ENCODE results near the gene AUTS2. TPM values are rescaled to one million over a fixed set of nuclear protein-coding genes. Genes with fewer than 3 reads are reported as not detected.

The AUTS2 gene
- total RNA-seq, 5 donors from 2014 or later (not counting 1 experiment from before 2014, with no cell fraction given): 10.6 to 66.2 (median 37.6) TPM

- ATAC-seq (replicated peaks in 1 of 4): no peak
- Mint-ChIP-seq H3K27me3 (peaks cover 0 to 3% of the 10 kb centered on the region in 2 donors), H3K36me3 (no peaks in the 10 kb centered on the region), H3K4me3 (peak overlapping the region; percentile 66 to 80 (median 76)), H3K27ac (peak overlapping the region in 1 of 2 donors; percentile 2), H3K9me3 (no peaks in the 10 kb centered on the region), H3K4me1 (peaks cover 12 to 29% (median 23%) of the 10 kb centered on the region in 3 donors)
- ChIA-PET CTCF (no interaction called here), POLR2A (no interaction called here)
- H3K36me3 ChIP-seq (ENCODE audit: control insufficient read depth in 2 of 2, extremely low read depth in 1 of 2, insufficient read depth in 1 of 2, low read length in 1 of 2): no peaks in the 10 kb centered on the region
- no peak for DNase-seq
- H3K4me1 ChIP-seq (ENCODE audit: control insufficient read depth in 1 of 2, extremely low read depth in 1 of 2, insufficient read depth in 2 of 2, low read length in 2 of 2): peaks cover 0 to 2% of the 10 kb centered on the region in 2 experiments
- no peak overlapping the region for H3K4me3 ChIP-seq (ENCODE audit: control insufficient read depth in 1 of 2, extremely low read depth in 1 of 2, low read length in 1 of 2)
- no peaks in the 10 kb centered on the region for H3K9me3 ChIP-seq
- no peak overlapping the region for H3K27ac ChIP-seq (ENCODE audit: low read length)
- H3K27me3 ChIP-seq (replicated peaks in 1 of 2; ENCODE audit: control insufficient read depth in 2 of 2, extremely low read depth in 1 of 2, insufficient read depth in 2 of 2, low read length in 1 of 2): no peaks in the 10 kb centered on the region
- WGBS (ENCODE audit: insufficient coverage): no CpG with 5 or more reads among the region's 6 CpGs
These were observed 225.0 kb downstream of the AUTS2 start for GRCh38 chr7:69823151-69823744.

GRCh38 chr7:69825113-69825972 is 227.1 kb downstream of the AUTS2 start:
- ATAC-seq (replicated peaks in 1 of 4) (no peak), DNase-seq (no peak)
- Histone ChIP-seq H3K9me3 (no peaks in the 10 kb centered on the region), H3K27ac (ENCODE audit: low read length) (no peak overlapping the region), H3K4me1 (ENCODE audit: control insufficient read depth in 1 of 2, extremely low read depth in 1 of 2, insufficient read depth in 2 of 2, low read length in 2 of 2) (peaks cover 0 to 2% of the 10 kb centered on the region in 2 experiments), H3K27me3 (replicated peaks in 1 of 2; ENCODE audit: control insufficient read depth in 2 of 2, extremely low read depth in 1 of 2, insufficient read depth in 2 of 2, low read length in 1 of 2) (no peaks in the 10 kb centered on the region), H3K36me3 (ENCODE audit: control insufficient read depth in 2 of 2, extremely low read depth in 1 of 2, insufficient read depth in 1 of 2, low read length in 1 of 2) (no peaks in the 10 kb centered on the region), H3K4me3 (ENCODE audit: control insufficient read depth in 1 of 2, extremely low read depth in 1 of 2, low read length in 1 of 2) (peak overlapping the region in 1 of 2 donors; percentile 26)
- Mint-ChIP-seq H3K9me3 (peaks cover 0 to 3% (median 0%) of the 10 kb centered on the region in 3 donors), H3K27me3 (no peaks in the 10 kb centered on the region), H3K4me3 (peak overlapping the region in 2 of 3 donors; percentile 66 to 76), H3K27ac (no peak overlapping the region), H3K4me1 (peaks cover 12 to 29% (median 23%) of the 10 kb centered on the region in 3 donors), H3K36me3 (no peaks in the 10 kb centered on the region)
- 92% methylated on average over 5 of the region's 7 CpGs for WGBS (ENCODE audit: insufficient coverage)
- POLR2A ChIA-PET: interaction anchor here in 1 of 2 donors (0.7 kb wide), 1 partner anchor 91 kb away, joined by 6 read pairs; no protein-coding TSS in a partner anchor
- CTCF ChIA-PET: interaction anchor here in 1 of 2 donors (0.5 to 0.6 kb wide), 2 partner anchors 337 to 891 kb away, joined by 3 to 6 read pairs; no protein-coding TSS in a partner anchor

GRCh38 chr7:69826283-69826682 is 228.0 kb downstream of the AUTS2 start:
- no peaks in the 10 kb centered on the region for H3K9me3 ChIP-seq
- Mint-ChIP-seq H3K9me3 (peaks cover 0 to 3% (median 0%) of the 10 kb centered on the region in 3 donors), H3K27ac (no peak overlapping the region), H3K27me3 (no peaks in the 10 kb centered on the region), H3K4me3 (no peak overlapping the region), H3K4me1 (peaks cover 12 to 29% (median 23%) of the 10 kb centered on the region in 3 donors), H3K36me3 (no peaks in the 10 kb centered on the region)
- ATAC-seq (replicated peaks in 1 of 4) (no peak), DNase-seq (no peak)
- no peak overlapping the region for H3K4me3 ChIP-seq (ENCODE audit: control insufficient read depth in 1 of 2, extremely low read depth in 1 of 2, low read length in 1 of 2)
- peaks cover 0 to 2% of the 10 kb centered on the region in 2 experiments for H3K4me1 ChIP-seq (ENCODE audit: control insufficient read depth in 1 of 2, extremely low read depth in 1 of 2, insufficient read depth in 2 of 2, low read length in 2 of 2)
- no peak overlapping the region for H3K27ac ChIP-seq (ENCODE audit: low read length)
- CTCF ChIA-PET: no interaction called here
- no CpG with 5 or more reads among the region's 3 CpGs for WGBS (ENCODE audit: insufficient coverage)
- no peaks in the 10 kb centered on the region for H3K27me3 ChIP-seq (replicated peaks in 1 of 2; ENCODE audit: control insufficient read depth in 2 of 2, extremely low read depth in 1 of 2, insufficient read depth in 2 of 2, low read length in 1 of 2)
- H3K36me3 ChIP-seq (ENCODE audit: control insufficient read depth in 2 of 2, extremely low read depth in 1 of 2, insufficient read depth in 1 of 2, low read length in 1 of 2): no peaks in the 10 kb centered on the region
- POLR2A ChIA-PET: no interaction called here

- ChIA-PET POLR2A (interaction anchor here in 1 of 2 donors (0.6 kb wide), 1 partner anchor 1394 kb away, joined by 3 read pairs; no protein-coding TSS in a partner anchor), CTCF (no interaction called here)
- H3K27ac ChIP-seq (ENCODE audit: low read length): no peak overlapping the region
- Mint-ChIP-seq H3K36me3 (no peaks in the 10 kb centered on the region), H3K27ac (no peak overlapping the region), H3K4me1 (peaks cover 12 to 29% (median 23%) of the 10 kb centered on the region in 3 donors), H3K27me3 (no peaks in the 10 kb centered on the region), H3K4me3 (no peak overlapping the region), H3K9me3 (peaks cover 0 to 3% (median 0%) of the 10 kb centered on the region in 3 donors)
- H3K4me3 ChIP-seq (ENCODE audit: control insufficient read depth in 1 of 2, extremely low read depth in 1 of 2, low read length in 1 of 2): no peak overlapping the region
- no peak for DNase-seq
- H3K9me3 ChIP-seq: no peaks in the 10 kb centered on the region
- WGBS (ENCODE audit: insufficient coverage): no CpG with 5 or more reads among the region's 4 CpGs
- ATAC-seq (replicated peaks in 1 of 4): no peak
- no peaks in the 10 kb centered on the region for H3K36me3 ChIP-seq (ENCODE audit: control insufficient read depth in 2 of 2, extremely low read depth in 1 of 2, insufficient read depth in 1 of 2, low read length in 1 of 2)
- H3K27me3 ChIP-seq (replicated peaks in 1 of 2; ENCODE audit: control insufficient read depth in 2 of 2, extremely low read depth in 1 of 2, insufficient read depth in 2 of 2, low read length in 1 of 2): no peaks in the 10 kb centered on the region
- H3K4me1 ChIP-seq (ENCODE audit: control insufficient read depth in 1 of 2, extremely low read depth in 1 of 2, insufficient read depth in 2 of 2, low read length in 2 of 2): peaks cover 0 to 2% of the 10 kb centered on the region in 2 experiments
These were observed 228.9 kb downstream of the AUTS2 start for GRCh38 chr7:69827140-69827539.

- Mint-ChIP-seq H3K36me3 (no peaks in the 10 kb centered on the region), H3K9me3 (peaks cover 0 to 3% (median 0%) of the 10 kb centered on the region in 3 donors), H3K4me1 (peaks cover 12 to 29% (median 23%) of the 10 kb centered on the region in 3 donors), H3K4me3 (no peak overlapping the region), H3K27me3 (no peaks in the 10 kb centered on the region), H3K27ac (no peak overlapping the region)
- Histone ChIP-seq H3K9me3 (no peaks in the 10 kb centered on the region), H3K4me1 (ENCODE audit: control insufficient read depth in 1 of 2, extremely low read depth in 1 of 2, insufficient read depth in 2 of 2, low read length in 2 of 2) (peaks cover 0 to 2% of the 10 kb centered on the region in 2 experiments), H3K27me3 (replicated peaks in 1 of 2; ENCODE audit: control insufficient read depth in 2 of 2, extremely low read depth in 1 of 2, insufficient read depth in 2 of 2, low read length in 1 of 2) (no peaks in the 10 kb centered on the region), H3K4me3 (ENCODE audit: control insufficient read depth in 1 of 2, extremely low read depth in 1 of 2, low read length in 1 of 2) (no peak overlapping the region), H3K27ac (ENCODE audit: low read length) (no peak overlapping the region), H3K36me3 (ENCODE audit: control insufficient read depth in 2 of 2, extremely low read depth in 1 of 2, insufficient read depth in 1 of 2, low read length in 1 of 2) (no peaks in the 10 kb centered on the region)
- POLR2A ChIA-PET: interaction anchor here in 1 of 2 donors (0.6 kb wide), 1 partner anchor 1394 kb away, joined by 3 read pairs; no protein-coding TSS in a partner anchor
- WGBS (ENCODE audit: insufficient coverage): 29% methylated on average over 1 of the region's 3 CpGs
- no peak for ATAC-seq (replicated peaks in 1 of 4)
- DNase-seq: no peak
- CTCF ChIA-PET: no interaction called here
These were observed 229.3 kb downstream of the AUTS2 start for GRCh38 chr7:69827558-69827957.

- no peaks in the 10 kb centered on the region for H3K27me3 Mint-ChIP-seq
- no peaks in the 10 kb centered on the region for H3K36me3 Mint-ChIP-seq
- ATAC-seq (replicated peaks in 1 of 4) (no peak), DNase-seq (no peak)
- CTCF ChIA-PET: no interaction called here
- H3K4me3 Mint-ChIP-seq: no peak overlapping the region
- peaks cover 0 to 3% (median under 1%) of the 10 kb centered on the region in 3 donors for H3K4me1 Mint-ChIP-seq
- no peaks in the 10 kb centered on the region for H3K9me3 ChIP-seq
- no peak overlapping the region for H3K4me3 ChIP-seq (ENCODE audit: control insufficient read depth in 1 of 2, extremely low read depth in 1 of 2, low read length in 1 of 2)
- no peaks in the 10 kb centered on the region for H3K36me3 ChIP-seq (ENCODE audit: control insufficient read depth in 2 of 2, extremely low read depth in 1 of 2, insufficient read depth in 1 of 2, low read length in 1 of 2)
- 80% methylated on average over 1 of the region's 2 CpGs for whole genome bisulfite sequencing (ENCODE audit: insufficient coverage)
- peaks cover 0 to 2% of the 10 kb centered on the region in 2 experiments for H3K4me1 ChIP-seq (ENCODE audit: control insufficient read depth in 1 of 2, extremely low read depth in 1 of 2, insufficient read depth in 2 of 2, low read length in 2 of 2)
- no peaks in the 10 kb centered on the region for H3K27me3 ChIP-seq (replicated peaks in 1 of 2; ENCODE audit: control insufficient read depth in 2 of 2, extremely low read depth in 1 of 2, insufficient read depth in 2 of 2, low read length in 1 of 2)
- H3K27ac Mint-ChIP-seq: no peak overlapping the region
- no peak overlapping the region for H3K27ac ChIP-seq (ENCODE audit: low read length)
- peaks cover 0 to 3% (median 0%) of the 10 kb centered on the region in 3 donors for H3K9me3 Mint-ChIP-seq
- POLR2A ChIA-PET: no interaction called here
These were observed 234.1 kb downstream of the AUTS2 start for GRCh38 chr7:69832356-69832755.

All from T-cell (primary cell).